ENCODE results near the gene BTBD9. TPM values are rescaled to one million over a fixed set of nuclear protein-coding genes. Genes with fewer than 3 reads are reported as not detected.

Gene BTBD9
- total RNA-seq, 4 donors from 2014 or later = 8.6 to 34.1 (median 30.8) TPM

GRCh38 chr6:38503032-38503773, 136.5 kb downstream of the BTBD9 start:
- H3K36me3 ChIP-seq = no peaks in the 10 kb centered on the region
- H3K4me1 ChIP-seq = no peaks in the 10 kb centered on the region
- intact Hi-C loops (cut with DNase I; ENCODE audit: low total_unique reads) (no loop called here), in situ Hi-C loops (cut with MboI; ENCODE audit: low pct_ligation_motif_present in 1 of 4, low pct_unique_long_range_greater_than_20kb in 1 of 4, low sequenced_read_pairs in 3 of 4) (no loop called here)
- no peak for DNase-seq
- H3K4me3 ChIP-seq = no peak overlapping the region
- no peaks in the 10 kb centered on the region for H3K27me3 ChIP-seq
- TF ChIP-seq POLR2AphosphoS5 (IDR thresholded peaks at IDR 0.05) (no peak), CTCF (IDR thresholded peaks at IDR 0.05) (no peak), POLR2A (IDR thresholded peaks at IDR 0.05) (no peak), EP300 (IDR thresholded peaks at IDR 0.05; ENCODE audit: low read depth) (no peak)
- WGBS, 2 donors (ENCODE audit: low coverage in 1 of 2) = 86 to 88% methylated on average over 5 of the region's 5 CpGs
- no peak overlapping the region for H3K27ac ChIP-seq
- H3K9me3 ChIP-seq = no peaks in the 10 kb centered on the region

- H3K9me3 ChIP-seq = no peaks in the 10 kb centered on the region
- no peak for TF ChIP-seq POLR2AphosphoS5 (IDR thresholded peaks at IDR 0.05)
- no peak overlapping the region for H3K4me3 ChIP-seq
- intact Hi-C loops (cut with DNase I; ENCODE audit: low total_unique reads) = no loop called here
- H3K27ac ChIP-seq = no peak overlapping the region
- no peaks in the 10 kb centered on the region for H3K4me1 ChIP-seq
- no peaks in the 10 kb centered on the region for H3K27me3 ChIP-seq
- no peaks in the 10 kb centered on the region for H3K36me3 ChIP-seq
- in situ Hi-C loops (cut with MboI; ENCODE audit: low pct_ligation_motif_present in 1 of 4, low pct_unique_long_range_greater_than_20kb in 1 of 4, low sequenced_read_pairs in 3 of 4) = no loop called here
- 89 to 92% methylated on average over 4 of the region's 4 CpGs for WGBS, 2 donors (ENCODE audit: low coverage in 1 of 2)
- DNase-seq = no peak
Measured at GRCh38 chr6:38502423-38502822, 137.3 kb downstream of the BTBD9 start.

- 97 to 100% methylated on average over 1 of the region's 1 CpG for WGBS, 2 donors (ENCODE audit: low coverage in 1 of 2)
Measured at GRCh38 chr6:38501931-38502330, 137.8 kb downstream of the BTBD9 start.

GRCh38 chr6:38499529-38500096, 140.1 kb downstream of the BTBD9 start:
- H3K27ac ChIP-seq = no peak overlapping the region
- H3K4me3 ChIP-seq = no peak overlapping the region
- H3K36me3 ChIP-seq = no peaks in the 10 kb centered on the region
- H3K4me1 ChIP-seq = no peaks in the 10 kb centered on the region
- no peak for TF ChIP-seq CTCF (IDR thresholded peaks at IDR 0.05)
- TF ChIP-seq EP300 (IDR thresholded peaks at IDR 0.05; ENCODE audit: low read depth) = no peak
- no peak for TF ChIP-seq POLR2AphosphoS5 (IDR thresholded peaks at IDR 0.05)
- no peak for TF ChIP-seq POLR2A (IDR thresholded peaks at IDR 0.05)
- in situ Hi-C loops (cut with MboI; ENCODE audit: low pct_ligation_motif_present in 1 of 4, low pct_unique_long_range_greater_than_20kb in 1 of 4, low sequenced_read_pairs in 3 of 4) (loop anchor here in 3 of 4 donors (25.0 kb wide), 2 partner anchors 462 to 712 kb away; no protein-coding TSS in a partner anchor), intact Hi-C loops (cut with DNase I; ENCODE audit: low total_unique reads) (loop anchor here (10.0 kb wide), 1 partner anchor 705 kb away; no protein-coding TSS in a partner anchor)
- DNase-seq = no peak
- WGBS, 2 donors (ENCODE audit: low coverage in 1 of 2) = 76 to 78% methylated on average over 5 of the region's 5 CpGs
- no peaks in the 10 kb centered on the region for H3K9me3 ChIP-seq
- no peaks in the 10 kb centered on the region for H3K27me3 ChIP-seq

More at GRCh38 chr6:38501931-38502330, 137.8 kb downstream of the BTBD9 start:
- H3K27ac ChIP-seq = no peak overlapping the region
- no peaks in the 10 kb centered on the region for H3K27me3 ChIP-seq
- intact Hi-C loops (cut with DNase I; ENCODE audit: low total_unique reads) = no loop called here
- H3K9me3 ChIP-seq = no peaks in the 10 kb centered on the region
- no peak overlapping the region for H3K4me3 ChIP-seq
- in situ Hi-C loops (cut with MboI; ENCODE audit: low pct_ligation_motif_present in 1 of 4, low pct_unique_long_range_greater_than_20kb in 1 of 4, low sequenced_read_pairs in 3 of 4) = no loop called here
- H3K4me1 ChIP-seq = no peaks in the 10 kb centered on the region
- TF ChIP-seq CTCF (IDR thresholded peaks at IDR 0.05) (no peak), POLR2A (IDR thresholded peaks at IDR 0.05) (no peak), EP300 (IDR thresholded peaks at IDR 0.05; ENCODE audit: low read depth) (no peak), POLR2AphosphoS5 (IDR thresholded peaks at IDR 0.05) (no peak)
- H3K36me3 ChIP-seq = no peaks in the 10 kb centered on the region
- DNase-seq = no peak

All from transverse colon (tissue), 4 donors.